Bone marrow (tissue), 2 donors: Measurements from ENCODE around the gene DPM3.
A peak's percentile ranks its signal among the peaks of the same experiment; 100 is the strongest.
"Not testable (repeated sequence)": the region's sequence is repeated elsewhere in the genome, so short reads cannot be mapped to it uniquely, and the experiment has no call there.

Experiments used
- DNase-seq, 2 donors: peaks; one replicate each; lab custom pipeline; 2025; lab: John Stamatoyannopoulos, UW

Gene DPM3

GRCh38 chr1:155158991-155159390, 18.7 kb upstream of the DPM3 start:
- no peak for DNase-seq

DNA sequence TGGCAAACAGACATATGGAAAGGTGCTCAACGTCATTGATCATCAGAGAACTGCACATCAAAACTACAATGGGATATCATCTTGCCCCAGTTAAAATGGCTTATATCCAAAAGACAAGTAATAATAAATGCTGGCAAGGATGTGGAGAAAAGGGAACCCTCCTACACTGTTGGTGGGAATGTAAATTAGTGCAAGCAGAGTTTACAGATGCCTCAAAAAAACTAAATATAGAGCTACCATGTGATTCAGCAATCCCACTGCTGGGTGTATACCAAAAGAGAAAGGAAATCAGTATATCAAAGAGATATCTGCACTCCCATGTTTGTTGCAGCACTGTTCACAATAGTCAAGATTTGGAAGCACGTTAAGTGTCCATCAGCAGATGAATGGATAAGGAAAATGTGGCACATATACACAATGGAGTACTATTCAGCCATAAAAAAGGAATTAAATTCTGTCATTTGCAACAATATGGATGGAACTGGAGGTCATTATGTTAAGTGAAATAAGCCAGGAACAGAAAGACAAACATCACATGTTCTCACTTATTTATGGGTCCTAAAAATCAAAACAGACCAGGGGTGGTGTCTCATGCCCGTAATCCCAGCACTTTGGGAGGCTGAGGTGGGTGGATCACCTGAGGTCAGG, 15.8 kb upstream of the DPM3 start:
- DNase-seq, result not testable (repeated sequence)

DNA sequence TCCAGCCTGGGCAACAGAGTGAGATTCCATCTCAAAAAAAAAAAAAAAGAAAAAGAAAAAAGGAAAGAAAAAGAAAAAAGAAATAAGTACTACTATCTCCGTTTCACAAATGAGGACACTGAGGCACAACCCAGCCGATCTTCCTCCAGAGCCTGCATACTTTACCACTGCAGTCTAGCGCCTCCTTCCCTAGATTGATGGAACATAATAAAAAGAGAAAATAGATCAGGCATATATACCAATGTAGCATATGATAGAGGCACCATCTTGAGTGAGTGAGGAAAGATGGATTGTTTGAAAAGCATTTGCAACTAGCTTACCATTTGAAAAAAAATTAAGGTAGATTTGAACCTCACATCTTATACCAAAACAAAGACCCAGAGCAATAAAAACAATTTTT, 5.2 kb upstream of the DPM3 start:
- no peak for DNase-seq

DNA sequence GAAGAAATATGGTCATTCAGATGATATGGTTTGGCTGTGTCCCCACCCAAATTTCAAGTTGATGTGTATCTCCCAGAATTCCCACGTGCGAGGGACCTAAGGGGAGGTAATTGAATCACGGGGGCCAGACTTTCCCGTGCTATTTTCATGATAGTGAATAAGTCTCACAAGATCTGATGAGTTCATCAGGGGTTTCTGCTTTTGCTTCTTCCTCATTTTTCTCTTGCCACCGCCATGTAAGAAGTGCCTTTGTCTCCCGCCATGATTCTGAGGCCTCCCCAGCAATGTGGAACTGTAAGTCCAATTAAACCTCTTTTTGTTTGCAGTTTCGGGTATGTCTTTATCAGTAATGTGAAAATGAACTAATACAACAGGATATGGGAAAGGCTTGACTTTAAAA, 1.4 kb upstream of the DPM3 start:
- no peak for DNase-seq

DNA sequence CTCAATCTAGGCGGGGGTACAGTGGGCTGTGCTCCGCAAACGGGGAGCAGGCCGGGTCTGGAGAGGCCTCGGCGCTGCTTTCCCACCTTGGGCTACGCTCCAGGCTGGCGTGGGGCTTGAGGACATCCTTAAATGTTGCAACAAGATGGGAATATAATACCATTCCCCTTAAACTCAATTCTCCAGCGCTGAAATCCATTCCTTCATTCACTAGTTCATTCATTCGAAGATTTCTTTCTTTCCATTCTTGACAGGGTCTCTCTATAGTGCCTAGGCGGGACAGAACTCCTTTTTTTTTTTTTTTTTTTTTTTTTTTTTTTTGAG, 261 bp upstream of the DPM3 start:
- no peak for DNase-seq

DNA sequence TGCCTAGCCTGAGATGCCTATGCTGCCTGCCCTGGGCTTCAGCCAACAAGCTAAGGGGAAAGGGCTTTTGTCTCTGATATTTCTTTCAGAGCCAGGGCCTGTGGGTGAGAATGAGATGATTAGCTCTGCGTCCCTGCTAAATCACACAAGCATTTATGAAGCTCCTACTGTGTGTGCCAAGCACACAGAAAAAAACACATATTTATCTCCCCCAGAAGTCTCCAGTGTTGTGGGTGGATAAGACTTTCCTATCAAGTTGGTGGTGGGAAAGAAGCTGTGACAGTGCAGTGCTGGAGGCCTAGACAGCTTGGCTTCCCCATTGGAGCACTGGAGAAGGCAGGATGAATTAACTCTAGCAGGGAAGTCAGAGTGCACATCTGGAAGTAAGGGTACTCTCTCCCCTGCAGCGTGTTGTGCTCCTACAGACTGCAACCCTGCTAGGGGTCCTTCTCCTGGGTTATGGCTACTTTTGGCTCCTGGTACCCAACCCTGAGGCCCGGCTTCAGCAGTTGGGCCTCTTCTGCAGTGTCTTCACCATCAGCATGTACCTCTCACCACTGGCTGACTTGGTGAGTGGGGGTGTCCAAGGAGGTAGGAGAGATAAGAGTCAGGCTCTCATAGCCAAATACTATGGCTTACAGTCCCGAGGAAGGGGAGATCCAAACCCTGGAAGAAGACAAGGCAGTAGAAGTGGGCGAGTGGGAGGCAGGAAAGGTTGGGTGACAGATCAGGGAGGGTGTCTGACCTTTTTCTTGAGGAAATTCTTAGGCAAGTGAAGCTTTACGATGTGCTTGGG, 3.0 kb downstream of the DPM3 start:
- DNase-seq, result no peak

- no peak for DNase-seq
Observed at GRCh38 chr1:155136748-155137147, 3.6 kb downstream of the DPM3 start.

DNA sequence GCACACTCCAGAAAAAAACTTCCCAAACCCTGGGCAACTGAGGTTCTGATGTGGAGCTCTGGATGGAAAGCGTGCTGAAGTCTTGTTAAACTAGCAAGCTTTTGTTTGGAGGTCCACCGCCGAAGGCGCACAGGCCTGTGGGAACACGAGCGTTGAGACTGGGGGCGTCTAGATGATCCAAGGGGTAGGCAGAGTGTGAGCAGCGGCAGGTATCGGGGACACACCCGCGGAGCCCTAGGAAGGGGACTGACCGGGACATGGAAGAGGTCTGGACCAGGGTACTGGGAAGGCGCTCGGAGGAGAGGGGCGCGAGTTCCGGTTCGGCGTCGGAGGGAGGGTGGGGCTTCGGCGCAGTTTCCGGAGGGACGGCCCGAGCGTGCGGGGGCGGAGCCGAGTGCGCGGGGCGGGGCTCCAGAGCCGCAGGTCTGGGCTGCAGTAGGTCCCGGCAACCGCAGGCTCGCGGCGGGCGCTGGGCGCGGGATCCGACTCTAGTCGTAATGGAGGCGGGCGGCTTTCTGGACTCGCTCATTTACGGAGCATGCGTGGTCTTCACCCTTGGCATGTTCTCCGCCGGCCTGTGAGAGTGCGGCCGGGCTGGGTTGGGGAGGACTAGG, 4.8 kb downstream of the DPM3 start, which contains the start of gene SLC50A1:
SLC50A1 (plus strand) TSS at position 438 of the 614 bp plus-strand sequence; CDS start at position 498, 60 bp downstream.
- peak; percentile 78 to 91 for DNase-seq

DNA sequence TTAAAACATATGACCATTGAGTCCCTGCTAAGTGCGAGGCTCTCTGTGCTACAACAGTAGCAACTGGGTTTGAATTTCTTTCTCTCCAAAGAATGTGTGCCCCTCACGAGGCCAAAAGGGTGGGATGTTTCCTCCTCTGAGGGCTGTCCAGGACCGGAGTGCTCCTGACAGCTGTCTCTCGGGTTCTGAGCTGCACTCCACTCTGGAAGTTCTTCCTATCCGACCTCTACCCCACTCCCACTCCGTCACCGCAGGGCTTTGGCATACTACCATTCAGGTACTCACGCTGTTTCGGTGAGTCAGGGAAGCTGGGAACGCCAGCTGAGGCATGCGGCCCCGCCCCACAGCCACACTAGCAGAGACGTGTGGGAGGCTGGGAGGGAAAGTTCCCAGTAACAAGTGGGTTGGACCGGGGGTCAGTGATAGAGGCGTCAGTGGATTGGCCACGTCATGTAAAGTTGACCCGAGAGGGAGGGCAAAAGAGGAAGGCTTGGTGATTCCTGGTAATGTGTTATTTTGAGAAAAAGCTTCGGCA, 5.4 kb downstream of the DPM3 start:
- DNase-seq, result peak in 1 of 2 donors; percentile 80

- no peak for DNase-seq
Observed at GRCh38 chr1:155134322-155134721, 6.0 kb downstream of the DPM3 start.

DNA sequence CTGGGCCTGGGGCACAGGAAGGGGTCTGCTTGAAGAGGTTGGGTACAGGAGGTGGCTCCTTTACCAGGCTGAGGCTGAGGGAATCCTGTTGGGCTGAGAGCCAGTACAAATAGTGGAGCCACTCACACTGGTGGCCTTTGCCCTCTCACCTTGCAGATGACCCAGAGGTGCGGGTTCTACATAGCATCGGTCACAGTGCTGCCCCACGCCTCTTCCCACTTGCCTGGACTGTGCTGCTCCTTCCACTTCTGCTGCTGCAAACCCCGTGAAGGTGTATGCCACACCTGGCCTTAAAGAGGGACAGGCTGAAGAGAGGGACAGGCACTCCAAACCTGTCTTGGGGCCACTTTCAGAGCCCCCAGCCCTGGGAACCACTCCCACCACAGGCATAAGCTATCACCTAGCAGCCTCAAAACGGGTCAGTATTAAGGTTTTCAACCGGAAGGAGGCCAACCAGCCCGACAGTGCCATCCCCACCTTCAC, 6.5 kb downstream of the DPM3 start:
- DNase-seq, result no peak

DNA sequence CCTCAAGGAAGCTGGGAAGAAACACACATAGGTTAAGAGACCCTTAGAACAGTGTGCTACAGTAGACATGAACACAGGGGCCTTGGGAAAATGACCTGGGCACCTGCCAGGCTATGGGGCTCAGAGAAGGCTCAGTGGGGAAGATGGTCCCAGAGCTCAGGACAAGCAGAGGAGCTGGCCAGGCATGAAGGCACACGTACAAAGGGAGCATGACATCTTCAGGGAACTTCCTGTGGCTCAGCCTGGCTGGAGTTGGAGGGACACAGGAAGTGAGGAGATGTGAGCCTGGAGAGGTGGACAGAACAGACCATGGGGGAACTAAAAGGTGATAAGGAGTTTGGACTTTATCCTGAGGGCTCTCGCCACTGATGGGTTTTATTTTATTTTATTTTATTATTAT, 8.5 kb downstream of the DPM3 start:
- no peak for DNase-seq

DNA sequence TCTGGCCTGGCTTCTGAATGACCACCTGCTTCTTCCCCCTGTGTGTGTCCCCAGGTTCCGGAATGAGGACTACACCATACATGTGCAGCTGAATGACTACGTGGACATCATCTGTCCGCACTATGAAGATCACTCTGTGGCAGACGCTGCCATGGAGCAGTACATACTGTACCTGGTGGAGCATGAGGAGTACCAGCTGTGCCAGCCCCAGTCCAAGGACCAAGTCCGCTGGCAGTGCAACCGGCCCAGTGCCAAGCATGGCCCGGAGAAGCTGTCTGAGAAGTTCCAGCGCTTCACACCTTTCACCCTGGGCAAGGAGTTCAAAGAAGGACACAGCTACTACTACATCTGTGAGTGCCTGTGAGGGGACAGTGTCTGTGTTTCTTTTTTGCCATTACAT, 9.0 kb downstream of the DPM3 start:
- no peak for DNase-seq

DNA sequence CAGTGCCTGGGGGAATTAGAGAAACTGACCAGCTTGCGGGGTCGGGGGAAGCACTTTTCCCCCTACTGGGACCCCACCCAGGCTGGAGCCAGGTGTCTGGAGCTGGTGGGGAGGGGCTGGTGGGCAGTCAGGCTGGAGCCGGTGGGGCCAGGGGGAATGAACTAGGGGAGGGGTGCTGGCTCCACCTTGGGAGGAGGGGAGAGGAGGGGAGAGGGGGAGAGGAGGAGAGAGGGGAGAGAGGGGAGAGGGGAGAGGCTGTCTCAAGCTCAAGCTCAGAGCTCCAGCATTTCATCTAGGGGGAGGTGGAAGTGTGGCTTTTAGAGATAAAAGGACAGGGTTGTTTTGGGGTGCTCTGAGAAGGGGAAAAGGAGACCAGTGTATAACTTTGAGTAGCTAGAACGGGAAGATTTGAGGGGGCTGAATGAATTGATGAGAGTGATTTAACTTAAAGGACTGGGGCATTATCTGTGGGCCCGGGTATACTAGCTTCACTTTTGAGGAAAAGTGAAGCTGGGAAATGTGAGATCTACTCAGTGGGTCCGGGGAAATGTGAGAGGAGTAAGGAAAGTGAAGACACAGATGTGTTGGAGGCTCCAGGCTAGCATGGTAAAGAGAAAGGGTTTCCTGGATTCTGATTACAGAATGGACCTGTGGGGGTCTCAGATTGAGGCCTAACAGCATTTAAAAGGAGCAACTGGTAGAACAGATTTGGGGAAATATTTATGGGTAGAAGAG, 9.9 kb downstream of the DPM3 start:
- DNase-seq, result no peak

- peak in 1 of 2 donors; percentile 48 for DNase-seq
Observed at GRCh38 chr1:155128755-155129473, 11.4 kb downstream of the DPM3 start.

- DNase-seq, result no peak
Observed at GRCh38 chr1:155127967-155128754, 12.2 kb downstream of the DPM3 start.

DNA sequence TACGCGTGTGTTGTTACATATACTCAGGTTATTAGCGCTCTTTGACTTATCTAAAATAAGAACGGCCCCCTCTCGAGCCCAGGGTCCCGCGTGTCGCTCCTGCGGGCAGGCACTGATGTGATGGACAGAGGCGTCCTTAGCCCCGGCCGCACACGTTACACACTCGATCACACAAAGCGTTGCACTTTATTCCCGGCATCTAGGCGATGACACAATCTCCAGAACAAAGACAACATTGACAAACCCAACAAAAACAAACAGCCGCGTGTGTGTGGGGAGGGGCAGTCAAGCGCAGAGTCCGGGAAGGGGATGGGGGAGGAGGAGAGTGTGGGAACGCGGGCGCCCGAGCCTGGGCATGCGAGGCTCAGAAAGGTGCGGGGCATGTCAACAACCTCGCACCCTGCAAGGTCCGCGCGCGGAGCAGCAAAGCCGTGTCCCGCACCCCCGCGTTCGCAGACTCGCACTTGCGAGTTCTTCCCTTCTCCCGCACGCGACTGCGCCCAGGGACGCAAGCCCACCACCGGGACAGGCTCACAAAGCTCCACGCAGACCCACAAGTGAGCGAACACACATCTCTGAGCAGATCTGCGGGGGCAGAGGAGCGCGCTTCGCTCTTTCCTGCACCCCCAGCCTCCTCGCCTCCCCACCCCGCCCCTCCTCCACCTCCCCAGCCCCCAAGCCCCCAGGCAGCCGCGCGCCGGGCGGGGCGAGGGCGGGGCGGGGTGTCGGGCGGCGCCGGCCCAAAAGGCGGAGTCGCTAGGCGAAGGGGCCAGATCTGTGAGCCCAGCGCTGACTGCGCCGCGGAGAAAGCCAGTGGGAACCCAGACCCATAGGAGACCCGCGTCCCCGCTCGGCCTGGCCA, 13.0 kb downstream of the DPM3 start, which contains the start of gene EFNA1:
EFNA1 (plus strand) TSS at position 772 of the 862 bp plus-strand sequence. CDS start 102 bp downstream, outside the sequence.
- no peak for DNase-seq

- no peak for DNase-seq
Observed at GRCh38 chr1:155126556-155127104, 13.7 kb downstream of the DPM3 start.

DNA sequence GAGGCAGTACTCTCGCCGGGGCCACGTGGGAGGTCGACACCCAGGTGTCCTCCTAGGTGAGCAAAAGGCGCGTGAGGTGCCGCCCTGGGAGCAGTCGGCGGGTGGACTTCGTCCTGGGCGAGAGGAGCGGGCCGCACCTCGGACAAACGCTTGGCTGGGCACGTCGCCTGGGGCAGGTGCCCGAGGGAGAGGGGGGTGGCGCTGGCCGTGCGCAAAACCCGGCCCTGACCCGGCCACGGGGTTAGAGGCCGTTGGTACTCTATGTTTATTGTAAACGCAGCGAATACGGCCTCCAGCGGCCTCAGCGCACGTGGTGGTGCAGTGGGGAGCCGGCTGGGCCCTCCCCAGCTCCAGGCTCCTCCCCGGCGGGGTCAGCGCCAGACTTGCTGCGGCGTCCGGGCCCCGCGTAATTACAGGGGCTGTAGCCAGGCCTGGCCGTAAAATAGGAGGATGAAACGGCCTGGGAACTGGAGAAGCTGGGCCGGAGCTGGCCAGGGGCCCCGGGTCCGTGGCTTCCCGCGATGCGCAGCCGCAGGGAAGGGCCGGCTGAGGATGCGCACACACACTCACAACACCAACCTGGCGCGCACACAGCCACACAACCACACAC, 14.3 kb downstream of the DPM3 start:
- DNase-seq, result no peak
